ENCODE data around the gene FBXL7. TPM values are rescaled to one million over a fixed set of nuclear protein-coding genes. Genes with fewer than 3 reads are reported as not detected.

Gene FBXL7
- total RNA-seq, 2 experiments from 2014 or later = not detected

DNA sequence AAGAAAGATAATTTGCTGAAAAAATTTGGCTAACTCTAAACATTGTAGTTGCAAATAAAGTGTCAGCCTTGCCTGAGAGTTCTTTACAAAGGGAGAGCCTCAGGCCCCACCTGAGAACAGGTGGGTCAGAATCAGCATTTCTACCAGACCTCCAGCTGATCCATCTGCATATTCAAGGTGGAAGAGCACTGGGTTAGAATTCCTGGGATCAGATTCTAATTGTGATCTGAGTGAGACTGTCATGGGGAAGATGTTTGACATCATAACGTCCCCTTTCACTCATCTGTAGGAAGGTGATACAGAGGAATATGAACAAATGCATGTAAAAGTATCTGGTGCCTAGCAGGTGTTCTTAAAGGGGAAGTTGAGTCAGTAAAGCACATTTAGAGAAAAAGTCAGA is 54.6 kb downstream of the FBXL7 start:
- no peak overlapping the region for H3K4me3 Mint-ChIP-seq
- ChIA-PET POLR2A (no interaction called here), CTCF (no interaction called here)
- H3K4me1 Mint-ChIP-seq (ENCODE audit: low read depth) = no peaks in the 10 kb centered on the region
- intact Hi-C loops (cut with micrococcal nuclease) = loop anchor here (10.0 kb wide), 1 partner anchor 620 kb away; no protein-coding TSS in a partner anchor
- DNase-seq = no peak
- H3K27ac Mint-ChIP-seq = no peak overlapping the region
- no peaks in the 10 kb centered on the region for H3K27me3 Mint-ChIP-seq
- H3K9me3 Mint-ChIP-seq = peaks cover 2% of the 10 kb centered on the region
- H3K36me3 Mint-ChIP-seq = no peaks in the 10 kb centered on the region

DNA sequence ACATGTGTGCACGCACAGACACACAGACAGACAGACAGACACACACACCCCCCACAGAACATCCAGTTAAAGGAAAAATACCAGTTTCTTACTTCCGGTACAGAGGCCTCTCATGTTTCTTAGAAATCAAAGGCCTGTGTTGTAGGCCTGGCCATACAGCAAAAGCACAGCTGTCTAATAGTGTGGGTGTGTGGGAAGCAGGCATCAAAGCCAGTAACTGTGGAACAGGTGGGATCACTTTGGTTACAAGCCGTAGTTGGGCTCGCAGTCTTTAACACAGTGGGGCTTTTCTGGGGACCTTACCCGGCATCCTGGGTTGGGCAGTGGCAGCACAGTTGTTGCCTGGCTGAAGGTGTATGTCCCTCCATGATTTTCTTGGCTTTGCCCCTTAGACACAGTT is 55.2 kb downstream of the FBXL7 start:
- Mint-ChIP-seq H3K36me3 (no peaks in the 10 kb centered on the region), H3K27ac (no peak overlapping the region), H3K27me3 (no peaks in the 10 kb centered on the region), H3K4me3 (no peak overlapping the region), H3K9me3 (peaks cover under 1% of the 10 kb centered on the region), H3K4me1 (ENCODE audit: low read depth) (no peaks in the 10 kb centered on the region)
- CTCF ChIA-PET = no interaction called here
- intact Hi-C loops (cut with micrococcal nuclease) = loop anchor here (10.0 kb wide), 1 partner anchor 620 kb away; no protein-coding TSS in a partner anchor
- no peak for DNase-seq
- POLR2A ChIA-PET = no interaction called here

- H3K27me3 Mint-ChIP-seq = no peaks in the 10 kb centered on the region
- H3K4me3 Mint-ChIP-seq = no peak overlapping the region
- no peak overlapping the region for H3K27ac Mint-ChIP-seq
- no peaks in the 10 kb centered on the region for H3K4me1 Mint-ChIP-seq (ENCODE audit: low read depth)
- CTCF ChIA-PET = no interaction called here
- DNase-seq = no peak
- H3K9me3 Mint-ChIP-seq = peaks cover 6% of the 10 kb centered on the region
- POLR2A ChIA-PET = no interaction called here
- H3K36me3 Mint-ChIP-seq = no peaks in the 10 kb centered on the region
- intact Hi-C loops (cut with micrococcal nuclease) = loop anchor here (10.0 kb wide), 1 partner anchor 623 kb away; no protein-coding TSS in a partner anchor
These were observed 58.3 kb downstream of the FBXL7 start for GRCh38 chr5:15558240-15558639.

GRCh38 chr5:15558681-15559080 is 58.7 kb downstream of the FBXL7 start:
- no peak overlapping the region for H3K27ac Mint-ChIP-seq
- ChIA-PET POLR2A (no interaction called here), CTCF (no interaction called here)
- no peaks in the 10 kb centered on the region for H3K4me1 Mint-ChIP-seq (ENCODE audit: low read depth)
- peaks cover 6% of the 10 kb centered on the region for H3K9me3 Mint-ChIP-seq
- no peak overlapping the region for H3K4me3 Mint-ChIP-seq
- no peaks in the 10 kb centered on the region for H3K36me3 Mint-ChIP-seq
- intact Hi-C loops (cut with micrococcal nuclease) = loop anchor here (10.0 kb wide), 1 partner anchor 624 kb away; no protein-coding TSS in a partner anchor
- no peaks in the 10 kb centered on the region for H3K27me3 Mint-ChIP-seq
- DNase-seq = no peak

- intact Hi-C loops (cut with micrococcal nuclease) = no loop called here
- no peak for DNase-seq
- CTCF ChIA-PET = no interaction called here
- H3K4me1 Mint-ChIP-seq (ENCODE audit: low read depth) = no peaks in the 10 kb centered on the region
- peaks cover 6% of the 10 kb centered on the region for H3K9me3 Mint-ChIP-seq
- H3K27me3 Mint-ChIP-seq = no peaks in the 10 kb centered on the region
- H3K36me3 Mint-ChIP-seq = no peaks in the 10 kb centered on the region
- no peak overlapping the region for H3K4me3 Mint-ChIP-seq
- H3K27ac Mint-ChIP-seq = no peak overlapping the region
- POLR2A ChIA-PET = no interaction called here
These were observed 60.4 kb downstream of the FBXL7 start for GRCh38 chr5:15560421-15560820.

DNA sequence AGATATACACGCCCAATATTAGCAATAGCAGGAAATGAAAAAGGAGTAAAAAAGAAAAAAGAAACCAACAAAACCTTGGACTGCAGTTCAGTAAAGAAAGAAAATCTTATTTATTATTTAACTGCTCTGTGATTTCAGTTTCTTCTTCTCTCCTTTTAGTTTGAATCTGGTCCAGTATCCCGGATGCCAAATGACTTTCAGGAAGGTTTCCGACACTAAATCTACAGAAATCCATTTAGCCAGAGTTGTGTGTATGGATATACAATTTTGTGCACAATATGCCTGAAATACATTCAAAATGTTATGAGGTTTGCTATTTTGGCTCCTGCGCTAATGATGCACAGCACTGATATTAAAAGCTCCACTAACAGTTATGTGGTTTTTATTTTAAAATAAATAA is 64.5 kb downstream of the FBXL7 start:
- ChIA-PET CTCF (interaction anchor here (0.5 kb wide), 1 partner anchor 35 kb away, joined by 3 read pairs; no protein-coding TSS in a partner anchor), POLR2A (no interaction called here)
- no peaks in the 10 kb centered on the region for H3K36me3 Mint-ChIP-seq
- H3K4me3 Mint-ChIP-seq = no peak overlapping the region
- H3K27ac Mint-ChIP-seq = no peak overlapping the region
- DNase-seq = no peak
- H3K9me3 Mint-ChIP-seq = peaks cover 6% of the 10 kb centered on the region
- no peaks in the 10 kb centered on the region for H3K27me3 Mint-ChIP-seq
- H3K4me1 Mint-ChIP-seq (ENCODE audit: low read depth) = no peaks in the 10 kb centered on the region
- intact Hi-C loops (cut with micrococcal nuclease) = no loop called here

DNA sequence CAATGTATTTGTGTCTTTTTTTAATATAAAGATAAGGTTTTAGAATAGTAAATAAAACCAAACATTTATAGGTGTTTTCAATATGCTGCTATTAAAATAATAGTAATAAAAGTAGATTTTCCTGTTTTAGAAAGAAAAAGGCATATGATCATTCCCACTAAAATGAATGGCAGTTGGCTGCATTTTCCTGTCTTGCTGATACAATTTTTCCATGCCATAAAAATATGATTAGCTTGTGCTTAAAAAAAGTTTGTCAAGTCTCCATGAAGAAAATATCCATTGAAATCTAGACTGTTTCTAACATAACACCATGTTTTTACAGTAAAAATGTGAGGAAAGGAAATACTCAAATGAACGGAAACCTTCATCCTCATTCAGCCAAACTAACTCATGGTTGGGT is 65.0 kb downstream of the FBXL7 start:
- no peaks in the 10 kb centered on the region for H3K36me3 Mint-ChIP-seq
- no peak for DNase-seq
- H3K27me3 Mint-ChIP-seq = no peaks in the 10 kb centered on the region
- H3K4me1 Mint-ChIP-seq (ENCODE audit: low read depth) = no peaks in the 10 kb centered on the region
- H3K9me3 Mint-ChIP-seq = peaks cover 6% of the 10 kb centered on the region
- H3K4me3 Mint-ChIP-seq = no peak overlapping the region
- POLR2A ChIA-PET = no interaction called here
- intact Hi-C loops (cut with micrococcal nuclease) = no loop called here
- CTCF ChIA-PET = interaction anchor here (0.5 kb wide), 1 partner anchor 35 kb away, joined by 3 read pairs; no protein-coding TSS in a partner anchor
- no peak overlapping the region for H3K27ac Mint-ChIP-seq

GRCh38 chr5:15566306-15566705 is 66.3 kb downstream of the FBXL7 start:
- no peak overlapping the region for H3K4me3 Mint-ChIP-seq
- intact Hi-C loops (cut with micrococcal nuclease) = no loop called here
- peaks cover 6% of the 10 kb centered on the region for H3K9me3 Mint-ChIP-seq
- ChIA-PET POLR2A (no interaction called here), CTCF (no interaction called here)
- no peaks in the 10 kb centered on the region for H3K4me1 Mint-ChIP-seq (ENCODE audit: low read depth)
- no peak for DNase-seq
- H3K36me3 Mint-ChIP-seq = no peaks in the 10 kb centered on the region
- no peak overlapping the region for H3K27ac Mint-ChIP-seq
- no peaks in the 10 kb centered on the region for H3K27me3 Mint-ChIP-seq

- DNase-seq = no peak
- ChIA-PET POLR2A (no interaction called here), CTCF (no interaction called here)
- H3K4me1 Mint-ChIP-seq (ENCODE audit: low read depth) = no peaks in the 10 kb centered on the region
- no peaks in the 10 kb centered on the region for H3K36me3 Mint-ChIP-seq
- peaks cover 6% of the 10 kb centered on the region for H3K9me3 Mint-ChIP-seq
- intact Hi-C loops (cut with micrococcal nuclease) = no loop called here
- H3K27ac Mint-ChIP-seq = no peak overlapping the region
- no peaks in the 10 kb centered on the region for H3K27me3 Mint-ChIP-seq
- H3K4me3 Mint-ChIP-seq = no peak overlapping the region
These were observed 66.8 kb downstream of the FBXL7 start for GRCh38 chr5:15566789-15567188.

DNA sequence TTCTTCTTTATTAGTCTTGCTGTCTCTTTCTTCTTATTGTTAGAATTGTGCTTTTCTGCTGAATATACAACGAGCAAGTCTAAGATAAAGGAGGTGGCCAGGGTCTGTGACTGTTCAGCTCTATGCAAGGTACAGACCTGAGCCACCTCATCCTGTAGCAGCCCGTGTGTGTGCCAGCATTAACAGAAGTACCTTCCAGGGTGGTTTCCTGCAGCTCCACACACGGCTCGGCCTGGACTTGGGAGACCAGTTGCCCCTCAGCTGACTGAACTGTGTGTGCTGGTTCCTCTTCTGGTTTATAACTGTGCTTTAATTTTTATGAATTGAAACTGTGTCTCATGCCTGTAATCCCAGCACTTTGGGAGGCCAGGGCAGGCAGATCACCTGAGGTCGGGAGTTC is 70.5 kb downstream of the FBXL7 start:
- intact Hi-C loops (cut with micrococcal nuclease) = no loop called here
- POLR2A ChIA-PET = no interaction called here
- CTCF ChIA-PET = no interaction called here
- no peak overlapping the region for H3K4me3 Mint-ChIP-seq
- no peaks in the 10 kb centered on the region for H3K9me3 Mint-ChIP-seq
- no peaks in the 10 kb centered on the region for H3K36me3 Mint-ChIP-seq
- no peak overlapping the region for H3K27ac Mint-ChIP-seq
- DNase-seq = no peak
- no peaks in the 10 kb centered on the region for H3K4me1 Mint-ChIP-seq (ENCODE audit: low read depth)
- H3K27me3 Mint-ChIP-seq = no peaks in the 10 kb centered on the region

- ChIA-PET POLR2A (no interaction called here), CTCF (no interaction called here)
- H3K27ac Mint-ChIP-seq = no peak overlapping the region
These were observed 71.1 kb downstream of the FBXL7 start for GRCh38 chr5:15571081-15571480.

DNA sequence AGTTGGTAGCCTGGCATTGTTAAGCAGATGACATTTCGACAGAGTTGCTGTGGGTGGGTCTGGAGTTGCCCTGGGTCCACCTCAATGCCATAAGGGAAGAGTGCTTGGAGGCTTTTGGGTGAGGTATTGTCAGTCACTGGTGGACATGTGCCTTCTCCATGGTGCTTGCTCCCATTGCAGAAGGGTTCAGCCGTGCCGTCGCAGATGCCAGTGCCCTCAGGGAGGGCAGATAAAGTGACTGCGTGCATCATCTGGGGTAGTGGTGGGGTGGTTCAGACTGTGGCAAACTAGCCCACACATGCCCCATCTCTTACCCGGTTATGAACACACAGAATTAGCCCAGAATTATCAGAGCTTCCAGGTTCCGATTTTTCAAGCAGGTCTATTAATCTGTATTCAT is 71.6 kb downstream of the FBXL7 start:
- no peaks in the 10 kb centered on the region for H3K4me1 Mint-ChIP-seq (ENCODE audit: low read depth)
- H3K36me3 Mint-ChIP-seq = no peaks in the 10 kb centered on the region
- no peak overlapping the region for H3K4me3 Mint-ChIP-seq
- no peaks in the 10 kb centered on the region for H3K9me3 Mint-ChIP-seq
- no peak for DNase-seq
- intact Hi-C loops (cut with micrococcal nuclease) = no loop called here
- H3K27me3 Mint-ChIP-seq = no peaks in the 10 kb centered on the region
- ChIA-PET CTCF (no interaction called here), POLR2A (no interaction called here)
- H3K27ac Mint-ChIP-seq = no peak overlapping the region

More at GRCh38 chr5:15571081-15571480, 71.1 kb downstream of the FBXL7 start:
- no peak for DNase-seq
- Mint-ChIP-seq H3K4me3 (no peak overlapping the region), H3K27me3 (no peaks in the 10 kb centered on the region), H3K9me3 (no peaks in the 10 kb centered on the region), H3K36me3 (no peaks in the 10 kb centered on the region), H3K4me1 (ENCODE audit: low read depth) (no peaks in the 10 kb centered on the region)
- intact Hi-C loops (cut with micrococcal nuclease) = no loop called here

DNA sequence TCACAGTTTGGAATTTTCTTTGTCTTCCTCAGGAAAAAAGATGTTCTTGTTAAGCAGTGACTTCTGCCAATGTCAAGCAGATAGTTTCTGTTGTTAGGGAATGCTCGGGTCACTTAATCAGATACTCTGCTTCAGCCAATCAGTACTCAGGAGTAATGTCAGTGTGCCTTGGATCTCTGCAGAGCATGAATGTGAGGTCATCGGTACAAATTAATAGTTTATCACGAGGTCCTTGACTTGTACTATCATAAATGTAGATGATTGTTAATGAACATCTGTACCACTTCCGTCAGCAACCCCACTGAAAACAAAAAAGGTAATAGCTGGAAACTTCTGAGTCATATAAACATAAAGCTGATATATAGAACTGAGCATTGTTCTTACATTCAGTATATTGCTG is 73.6 kb downstream of the FBXL7 start:
- CTCF ChIA-PET = no interaction called here
- intact Hi-C loops (cut with micrococcal nuclease) = no loop called here
- DNase-seq = no peak
- no peak overlapping the region for H3K4me3 Mint-ChIP-seq
- POLR2A ChIA-PET = no interaction called here
- no peaks in the 10 kb centered on the region for H3K36me3 Mint-ChIP-seq
- H3K4me1 Mint-ChIP-seq (ENCODE audit: low read depth) = no peaks in the 10 kb centered on the region
- no peak overlapping the region for H3K27ac Mint-ChIP-seq
- no peaks in the 10 kb centered on the region for H3K9me3 Mint-ChIP-seq
- H3K27me3 Mint-ChIP-seq = no peaks in the 10 kb centered on the region

- H3K36me3 Mint-ChIP-seq = no peaks in the 10 kb centered on the region
- no peak overlapping the region for H3K4me3 Mint-ChIP-seq
- no peak overlapping the region for H3K27ac Mint-ChIP-seq
- DNase-seq = no peak
- ChIA-PET CTCF (no interaction called here), POLR2A (no interaction called here)
- H3K9me3 Mint-ChIP-seq = no peaks in the 10 kb centered on the region
- intact Hi-C loops (cut with micrococcal nuclease) = no loop called here
- no peaks in the 10 kb centered on the region for H3K27me3 Mint-ChIP-seq
- H3K4me1 Mint-ChIP-seq (ENCODE audit: low read depth) = no peaks in the 10 kb centered on the region
These were observed 74.1 kb downstream of the FBXL7 start for GRCh38 chr5:15574128-15574527.
